HCT116 (cell line): ENCODE results near the gene CHRNA4. TPM values are rescaled to one million over a fixed set of nuclear protein-coding genes. Genes with fewer than 3 reads are reported as not detected.

Experiments
- ATAC-seq: fragments of 200-7000 bp; cut with Tn5 transposase; 2 replicates; pipeline ENCODE4 v1.9.1; 2020; ENCODE audit warnings: mild to moderate bottlenecking, moderate library complexity
- BruUV-seq: library from RNA; stranded (reverse); fragments of 400-500 nt; replicated peaks from 2 replicates; lab custom pipeline; 2021; lab: Mats Ljungman, UMichigan
- CTCF ChIA-PET: fragments of 300-600 bp; sonication (Branson Sonifier 250); formaldehyde crosslinking; loops from one replicate; lab custom pipeline; 2021; ENCODE audit warnings: antibody characterized with exemption; lab: Charles Lee
- POLR2A ChIA-PET: fragments of 300-600, 350-600 bp; sonication (Branson Sonifier 250); formaldehyde crosslinking; loops from one replicate; lab custom pipeline; 2021; ENCODE audit warnings: antibody characterized with exemption; lab: Charles Lee
- RAD21 ChIA-PET, 2 experiments: fragments of 300-600 bp; sonication (Branson Sonifier 250); formaldehyde crosslinking; loops; one replicate each; lab custom pipeline; 2023; ENCODE audit warnings: low total read pairs in 2 of 2; ENCODE audit not compliant: uncharacterized antibody in 2 of 2, unreplicated experiment in 2 of 2, low non-redundant PET in 1 of 2; lab: Charles Lee
- DNase-seq: peaks from one replicate; pipeline ENCODE4 v3.0.0-alpha.2; 2010; ENCODE audit warnings: low read depth, low spot score
- H2AFZ ChIP-seq: fragments of 200-600 bp; shearing (Covaris generic), sonication (generic); 2 replicates; pipeline ENCODE4 v1.6.1; 2017; ENCODE audit warnings: low read depth, mixed run types, mixed read lengths, antibody characterized with exemption, low read length; ENCODE audit not compliant: poor library complexity, severe bottlenecking
- H3K27ac ChIP-seq: 2 replicates; pipeline ENCODE4 v1.5.1; 2012; ENCODE audit warnings: low read depth, low read length
- H3K27me3 ChIP-seq: fragments of 200-600 bp; sonication (generic); 2 replicates; pipeline ENCODE4 v1.6.1; 2016; ENCODE audit warnings: mixed run types, low read length, mixed read lengths; ENCODE audit not compliant: insufficient read depth
- H3K36me3 ChIP-seq, 2 experiments: fragments of 200-500 bp in 1 of 2; fragments of 200-600 bp in 1 of 2; sonication (Bioruptor generic) in 1 of 2; sonication (generic) in 1 of 2; 2 replicates each; pipeline versions ENCODE4 v1.5.1 to v1.6.1; 2014 to 2016; ENCODE audit warnings: low read length in 2 of 2, inconsistent platforms in 1 of 2, mixed read lengths in 1 of 2, mixed run types in 1 of 2; ENCODE audit not compliant: insufficient read depth in 2 of 2, control insufficient read depth in 1 of 2
- H3K4me1 ChIP-seq, 2 experiments: fragments of 200-600 bp in 1 of 2; sonication (generic) in 1 of 2; 2 replicates each; pipeline versions ENCODE4 v1.5.1 to v1.6.1; 2012 to 2017; ENCODE audit warnings: low read length in 2 of 2, inconsistent platforms in 1 of 2, mild to moderate bottlenecking in 1 of 2, mixed read lengths in 1 of 2, mixed run types in 1 of 2, moderate library complexity in 1 of 2; ENCODE audit not compliant: insufficient read depth in 2 of 2, control insufficient read depth in 1 of 2
- H3K4me2 ChIP-seq: fragments of 200-600 bp; sonication (generic); 2 replicates; pipeline ENCODE4 v1.6.1; 2017; ENCODE audit warnings: mixed run types, low read length, mixed read lengths
- H3K4me3 ChIP-seq, 2 experiments: fragments of 200-600 bp in 1 of 2; sonication (generic) in 1 of 2; replicated peaks in 1 of 2; 2 replicates each; pipeline ENCODE4 v1.5.1; 2011 to 2016; ENCODE audit warnings: low read length in 2 of 2, control low read depth in 1 of 2, low read depth in 1 of 2, mild to moderate bottlenecking in 1 of 2, mixed read lengths in 1 of 2, mixed run types in 1 of 2
- H3K79me2 ChIP-seq: fragments of 200-600 bp; sonication (generic); 2 replicates; pipeline ENCODE4 v1.6.1; 2017; ENCODE audit warnings: mild to moderate bottlenecking, mixed run types, low read length, moderate library complexity, mixed read lengths; ENCODE audit not compliant: insufficient read depth
- H3K9ac ChIP-seq: fragments of 200-600 bp; sonication (generic); 2 replicates; pipeline ENCODE4 v1.6.1; 2016; ENCODE audit warnings: low read length, mixed read lengths
- H3K9me2 ChIP-seq: fragments of 200-600 bp; sonication (generic), shearing (Covaris generic); 2 replicates; pipeline ENCODE4 v1.6.1; 2017; ENCODE audit warnings: mixed run types, mild to moderate bottlenecking, moderate library complexity; ENCODE audit not compliant: insufficient read depth
- H3K9me3 ChIP-seq, 2 experiments: fragments of 200-500 bp in 1 of 2; fragments of 200-600 bp in 1 of 2; sonication (Bioruptor generic) in 1 of 2; sonication (generic) in 1 of 2; 2 replicates each; pipeline ENCODE4 v1.6.1; 2014 to 2017; ENCODE audit warnings: low read length in 2 of 2, mixed read lengths in 2 of 2, inconsistent platforms in 1 of 2, low read depth in 1 of 2, mild to moderate bottlenecking in 1 of 2, mixed run types in 1 of 2, moderate library complexity in 1 of 2; ENCODE audit not compliant: control insufficient read depth in 1 of 2, insufficient read depth in 1 of 2
- H4K20me1 ChIP-seq: fragments of 200-600 bp; sonication (generic), shearing (Covaris generic); 2 replicates; pipeline ENCODE4 v1.6.1; 2017; ENCODE audit warnings: mixed run types, mild to moderate bottlenecking, moderate library complexity; ENCODE audit not compliant: insufficient read depth
- CEBPB ChIP-seq: IDR thresholded peaks from 2 replicates; pipeline ENCODE4 v1.6.1; 2012; ENCODE audit warnings: low read depth
- EZH2 ChIP-seq: fragments of 200-600 bp; sonication (generic); IDR thresholded peaks from 2 replicates; pipeline ENCODE4 v1.6.1; 2017; ENCODE audit warnings: antibody characterized with exemption, mixed run types
- EZH2phosphoT487 ChIP-seq: fragments of 200-600 bp; IDR thresholded peaks from 2 replicates; pipeline ENCODE4 v1.6.1; 2018; ENCODE audit warnings: antibody characterized with exemption, borderline replicate concordance
- RAD21 ChIP-seq: IDR thresholded peaks from 2 replicates; pipeline ENCODE4 v1.6.1; 2012; ENCODE audit warnings: low read depth, mild to moderate bottlenecking
- SIN3A ChIP-seq: IDR thresholded peaks from 2 replicates; pipeline ENCODE4 v1.6.1; 2012; ENCODE audit warnings: low read depth
- SP1 ChIP-seq: IDR thresholded peaks from 2 replicates; pipeline ENCODE4 v1.6.1; 2012; ENCODE audit warnings: low read depth
- YY1 ChIP-seq: IDR thresholded peaks from 2 replicates; pipeline ENCODE4 v1.6.1; 2011; ENCODE audit warnings: low read length, low read depth, moderate library complexity, mild to moderate bottlenecking; ENCODE audit not compliant: insufficient replicate concordance; ENCODE audit errors: extremely low read depth
- ZFX ChIP-seq: fragments of 450-650 bp; IDR thresholded peaks from 2 replicates; pipeline ENCODE4 v1.6.1; 2017
- ZNF274 ChIP-seq: fragments of 200-500 bp; sonication (Bioruptor generic); IDR thresholded peaks from 2 replicates; pipeline ENCODE4 v1.6.1; 2014; ENCODE audit warnings: mild to moderate bottlenecking, low read depth, low read length, inconsistent platforms
- intact Hi-C: fragments of 100-400 bp; cut with micrococcal nuclease; formaldehyde crosslinking; loops from 2 replicates; pipeline ENCODE4 v1.10.0; 2022
- total RNA-seq: library from RNA; stranded (reverse); gene quantifications from one replicate; pipeline ENCODE4 v1.2.1, GENCODE V29; 2021; ENCODE audit not compliant: unreplicated experiment
- TF ChIP-seq, protein P1 (sequence below): IDR thresholded peaks from 2 replicates; pipeline ENCODE4 v1.6.1; 2011; ENCODE audit warnings: mild to moderate bottlenecking, low read length, moderate library complexity; ENCODE audit not compliant: insufficient replicate concordance; ENCODE audit errors: extremely low read depth
- TF ChIP-seq, protein P2 (sequence below), 3 experiments: fragments of 200-600 bp in 1 of 3; sonication (generic) in 1 of 3; IDR thresholded peaks in 2 of 3; conservative IDR thresholded peaks in 1 of 3; 2 replicates each; pipeline ENCODE4 v1.5.1; 2012 to 2017; ENCODE audit warnings: low read depth in 2 of 3, low read length in 2 of 3, antibody characterized with exemption in 1 of 3, borderline replicate concordance in 1 of 3, control low read depth in 1 of 3, mild to moderate bottlenecking in 1 of 3, mixed read lengths in 1 of 3, mixed run types in 1 of 3, moderate library complexity in 1 of 3; ENCODE audit not compliant: insufficient read depth in 1 of 3

CHRNA4 gene
- total RNA-seq, 1 experiment from 2014 or later = not detected

DNA sequence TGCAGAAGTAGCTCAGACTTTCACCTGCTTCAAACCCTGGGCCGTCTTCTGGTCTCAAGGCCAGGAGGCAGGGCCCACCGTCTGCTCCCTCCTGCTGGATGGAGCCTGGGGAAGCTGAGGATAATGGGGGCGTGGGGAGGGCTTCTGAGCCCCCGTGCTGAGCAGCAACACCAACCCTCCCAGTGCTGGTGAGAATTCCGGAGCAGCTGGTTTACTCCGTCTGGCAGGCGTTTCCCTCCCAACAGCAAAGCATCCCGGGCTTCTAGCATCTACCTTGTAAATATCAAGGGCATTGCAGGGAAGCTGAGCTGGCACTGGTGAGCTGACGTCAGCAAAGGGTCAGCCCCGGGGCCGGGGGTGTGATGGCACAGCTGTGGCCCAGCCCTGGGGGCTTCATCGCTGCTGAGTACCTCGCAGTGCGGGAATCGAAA lies 16.8 kb upstream of the CHRNA4 start:
- Histone ChIP-seq H3K9me3 (no peaks in the 10 kb centered on the region), H3K27me3 (peaks cover 17% of the 10 kb centered on the region; the same call in 1 of the 2 replicates), H3K4me2 (no peak overlapping the region), H4K20me1 (no peaks in the 10 kb centered on the region), H3K79me2 (no peaks in the 10 kb centered on the region), H3K27ac (no peak overlapping the region), H3K4me1 (no peaks in the 10 kb centered on the region), H3K9ac (no peak overlapping the region), H3K36me3 (no peaks in the 10 kb centered on the region), H3K4me3 (no peak overlapping the region), H3K9me2 (no peaks in the 10 kb centered on the region), H2AFZ (no peak overlapping the region)
- ATAC-seq (no peak), DNase-seq (no peak)
- ChIA-PET RAD21 (no interaction called here), POLR2A (no interaction called here), CTCF (interaction anchor here (1.5 kb wide), 1 partner anchor 155 kb away, joined by 7 read pairs; no protein-coding TSS in a partner anchor)
- intact Hi-C loops = no loop called here
- BruUV-seq = no TSS peak
- no peak for TF ChIP-seq ZFX
- TF ChIP-seq SIN3A = no peak
- TF ChIP-seq ZNF274 = no peak
- TF ChIP-seq SP1 = no peak
- TF ChIP-seq, protein P1, sequence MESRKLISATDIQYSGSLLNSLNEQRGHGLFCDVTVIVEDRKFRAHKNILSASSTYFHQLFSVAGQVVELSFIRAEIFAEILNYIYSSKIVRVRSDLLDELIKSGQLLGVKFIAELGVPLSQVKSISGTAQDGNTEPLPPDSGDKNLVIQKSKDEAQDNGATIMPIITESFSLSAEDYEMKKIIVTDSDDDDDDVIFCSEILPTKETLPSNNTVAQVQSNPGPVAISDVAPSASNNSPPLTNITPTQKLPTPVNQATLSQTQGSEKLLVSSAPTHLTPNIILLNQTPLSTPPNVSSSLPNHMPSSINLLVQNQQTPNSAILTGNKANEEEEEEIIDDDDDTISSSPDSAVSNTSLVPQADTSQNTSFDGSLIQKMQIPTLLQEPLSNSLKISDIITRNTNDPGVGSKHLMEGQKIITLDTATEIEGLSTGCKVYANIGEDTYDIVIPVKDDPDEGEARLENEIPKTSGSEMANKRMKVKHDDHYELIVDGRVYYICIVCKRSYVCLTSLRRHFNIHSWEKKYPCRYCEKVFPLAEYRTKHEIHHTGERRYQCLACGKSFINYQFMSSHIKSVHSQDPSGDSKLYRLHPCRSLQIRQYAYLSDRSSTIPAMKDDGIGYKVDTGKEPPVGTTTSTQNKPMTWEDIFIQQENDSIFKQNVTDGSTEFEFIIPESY = no peak
- TF ChIP-seq EZH2phosphoT487 = no peak
- TF ChIP-seq, protein P2, sequence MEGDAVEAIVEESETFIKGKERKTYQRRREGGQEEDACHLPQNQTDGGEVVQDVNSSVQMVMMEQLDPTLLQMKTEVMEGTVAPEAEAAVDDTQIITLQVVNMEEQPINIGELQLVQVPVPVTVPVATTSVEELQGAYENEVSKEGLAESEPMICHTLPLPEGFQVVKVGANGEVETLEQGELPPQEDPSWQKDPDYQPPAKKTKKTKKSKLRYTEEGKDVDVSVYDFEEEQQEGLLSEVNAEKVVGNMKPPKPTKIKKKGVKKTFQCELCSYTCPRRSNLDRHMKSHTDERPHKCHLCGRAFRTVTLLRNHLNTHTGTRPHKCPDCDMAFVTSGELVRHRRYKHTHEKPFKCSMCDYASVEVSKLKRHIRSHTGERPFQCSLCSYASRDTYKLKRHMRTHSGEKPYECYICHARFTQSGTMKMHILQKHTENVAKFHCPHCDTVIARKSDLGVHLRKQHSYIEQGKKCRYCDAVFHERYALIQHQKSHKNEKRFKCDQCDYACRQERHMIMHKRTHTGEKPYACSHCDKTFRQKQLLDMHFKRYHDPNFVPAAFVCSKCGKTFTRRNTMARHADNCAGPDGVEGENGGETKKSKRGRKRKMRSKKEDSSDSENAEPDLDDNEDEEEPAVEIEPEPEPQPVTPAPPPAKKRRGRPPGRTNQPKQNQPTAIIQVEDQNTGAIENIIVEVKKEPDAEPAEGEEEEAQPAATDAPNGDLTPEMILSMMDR (IDR thresholded peaks at IDR 0.05 in 2 of 3, conservative IDR thresholded peaks at IDR 0.05 in 1 of 3; ENCODE audit: borderline replicate concordance in 1 of 3, insufficient read depth in 1 of 3, low read depth in 2 of 3, low read length in 2 of 3) = no peak
- TF ChIP-seq EZH2 = no peak
- TF ChIP-seq CEBPB = no peak
- no peak for TF ChIP-seq RAD21
- TF ChIP-seq YY1 = no peak
